Activated CD4-positive, alpha-beta memory T cell treated with anti-CD3 and anti-CD28 coated beads, Interleukin-2, amount 10 ng/mL, durations not matched to agents 7 days and 5 days (primary cell): Measurements from ENCODE around the gene SIGLEC7. TPM values are rescaled to one million over a fixed set of nuclear protein-coding genes. Genes with fewer than 3 reads are reported as not detected.

Experiments
- CTCF ChIA-PET: fragments of 350-600 bp; sonication (Branson Sonifier 250); formaldehyde crosslinking; loops from one replicate; lab custom pipeline; 2021; ENCODE audit warnings: antibody characterized with exemption, inconsistent platforms; lab: Charles Lee
- POLR2A ChIA-PET: fragments of 350-600 bp; sonication (Branson Sonifier 250); formaldehyde crosslinking; loops from one replicate; lab custom pipeline; 2021; ENCODE audit warnings: antibody characterized with exemption; lab: Charles Lee
- DNase-seq: peaks from one replicate; pipeline ENCODE4 v3.0.0-alpha.2; 2020
- H3K27ac Mint-ChIP-seq: one replicate; pipeline ENCODE4 v1.8.0; 2021; ENCODE audit warnings: mild to moderate bottlenecking, mixed read lengths
- H3K27me3 Mint-ChIP-seq: one replicate; pipeline ENCODE4 v1.8.0; 2021; ENCODE audit warnings: mixed read lengths
- H3K36me3 Mint-ChIP-seq: one replicate; pipeline ENCODE4 v1.8.0; 2021; ENCODE audit warnings: low read depth, mixed read lengths
- H3K4me1 Mint-ChIP-seq: one replicate; pipeline ENCODE4 v1.8.0; 2021; ENCODE audit warnings: mixed read lengths
- H3K4me3 Mint-ChIP-seq: one replicate; pipeline ENCODE4 v1.8.0; 2021; ENCODE audit warnings: mild to moderate bottlenecking, mixed read lengths
- H3K9me3 Mint-ChIP-seq: one replicate; pipeline ENCODE4 v1.8.0; 2021; ENCODE audit warnings: mixed read lengths
- total RNA-seq, 2 experiments: library from RNA; stranded (reverse); gene quantifications; one replicate each; pipeline ENCODE4 v1.2.3, GENCODE V29; 2021

SIGLEC7 gene
- total RNA-seq, 2 experiments from 2014 or later: not detected

- no peaks in the 10 kb centered on the region for H3K36me3 Mint-ChIP-seq
- H3K27me3 Mint-ChIP-seq: peaks cover 32% of the 10 kb centered on the region
- no peak for DNase-seq
- ChIA-PET CTCF (interaction anchor here (1.0 kb wide), 1 partner anchor 18 kb away, joined by 3 read pairs; no protein-coding TSS in a partner anchor), POLR2A (no interaction called here)
- H3K4me1 Mint-ChIP-seq: peaks cover 15% of the 10 kb centered on the region
- no peak overlapping the region for H3K4me3 Mint-ChIP-seq
- no peak overlapping the region for H3K27ac Mint-ChIP-seq
- H3K9me3 Mint-ChIP-seq: no peaks in the 10 kb centered on the region
Observed at GRCh38 chr19:51187395-51188226, 45.5 kb downstream of the SIGLEC7 start.

DNA sequence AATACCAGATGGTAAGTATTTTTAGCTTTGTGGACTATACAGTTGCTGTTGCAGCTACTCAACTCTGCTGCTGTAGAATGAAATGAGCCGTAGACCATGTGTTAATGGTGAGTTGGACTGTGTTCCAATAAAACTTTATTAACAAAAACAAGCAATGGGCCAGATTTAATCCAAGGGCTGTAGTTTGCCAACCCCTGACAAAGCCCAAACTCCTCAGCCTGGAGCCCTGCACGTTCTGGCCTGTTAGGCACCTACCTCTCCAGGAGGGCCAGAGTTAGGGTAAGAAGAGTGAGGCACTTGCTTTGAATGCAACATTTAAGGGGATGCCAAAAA lies 46.1 kb downstream of the SIGLEC7 start:
- DNase-seq: no peak
- Mint-ChIP-seq H3K27ac (no peak overlapping the region), H3K4me3 (no peak overlapping the region), H3K36me3 (no peaks in the 10 kb centered on the region), H3K27me3 (peaks cover 32% of the 10 kb centered on the region), H3K9me3 (no peaks in the 10 kb centered on the region), H3K4me1 (peaks cover 11% of the 10 kb centered on the region)
- ChIA-PET POLR2A (no interaction called here), CTCF (no interaction called here)

DNA sequence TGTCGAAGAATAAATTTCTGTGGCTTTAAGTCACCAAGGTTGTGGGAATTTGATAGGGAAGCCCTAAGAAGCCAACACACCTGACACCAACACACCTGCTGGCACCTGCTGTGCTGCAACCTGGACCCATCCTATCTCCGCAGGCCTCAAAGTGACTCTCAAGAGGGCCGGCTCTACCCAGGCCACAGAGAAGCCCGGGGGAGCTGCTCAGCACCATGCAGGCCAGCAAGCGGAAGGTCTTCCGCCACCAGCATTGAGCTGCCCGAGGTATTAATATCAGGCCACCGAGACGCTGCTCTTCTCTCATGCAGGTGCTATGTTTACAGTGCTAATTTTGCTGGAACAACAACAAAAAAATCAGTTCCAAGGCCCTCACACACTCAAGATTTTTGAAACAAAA lies 50.6 kb downstream of the SIGLEC7 start:
- no peak for DNase-seq
- Mint-ChIP-seq H3K4me3 (no peak overlapping the region), H3K4me1 (peaks cover 27% of the 10 kb centered on the region), H3K36me3 (no peaks in the 10 kb centered on the region), H3K27me3 (peaks cover 19% of the 10 kb centered on the region), H3K27ac (no peak overlapping the region), H3K9me3 (no peaks in the 10 kb centered on the region)
- CTCF ChIA-PET: interaction anchor here (1.6 kb wide), 1 partner anchor 67 kb away, joined by 7 read pairs; no protein-coding TSS in a partner anchor
- POLR2A ChIA-PET: no interaction called here

- POLR2A ChIA-PET: no interaction called here
- Mint-ChIP-seq H3K27me3 (peaks cover 20% of the 10 kb centered on the region), H3K36me3 (no peaks in the 10 kb centered on the region), H3K9me3 (no peaks in the 10 kb centered on the region), H3K27ac (no peak overlapping the region), H3K4me1 (peaks cover 27% of the 10 kb centered on the region), H3K4me3 (peak overlapping the region; percentile 14)
- no peak for DNase-seq
- CTCF ChIA-PET: interaction anchor here (0.8 to 1.3 kb wide), 2 partner anchors 36 to 213 kb away, joined by 3 read pairs; no protein-coding TSS in a partner anchor
Observed at GRCh38 chr19:51194527-51195315, 52.6 kb downstream of the SIGLEC7 start.

DNA sequence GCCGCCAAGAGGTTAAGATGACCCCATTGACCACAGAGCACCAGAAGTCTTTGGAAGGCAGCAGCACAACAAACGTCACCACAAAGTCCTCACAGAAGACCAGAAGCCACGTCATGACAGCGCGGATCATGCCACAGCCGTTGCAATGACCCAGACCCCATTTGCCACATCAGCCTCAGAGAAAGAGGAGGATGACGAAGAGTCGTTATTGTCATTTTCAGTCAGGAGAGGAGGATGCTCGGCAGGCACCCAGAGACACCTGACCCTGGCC lies 53.1 kb downstream of the SIGLEC7 start:
- peaks cover 25% of the 10 kb centered on the region for H3K27me3 Mint-ChIP-seq
- H3K4me3 Mint-ChIP-seq: no peak overlapping the region
- H3K4me1 Mint-ChIP-seq: peaks cover 27% of the 10 kb centered on the region
- POLR2A ChIA-PET: no interaction called here
- H3K9me3 Mint-ChIP-seq: no peaks in the 10 kb centered on the region
- no peaks in the 10 kb centered on the region for H3K36me3 Mint-ChIP-seq
- no peak for DNase-seq
- CTCF ChIA-PET: no interaction called here
- H3K27ac Mint-ChIP-seq: no peak overlapping the region

GRCh38 chr19:51195616-51196015 lies 53.5 kb downstream of the SIGLEC7 start:
- Mint-ChIP-seq H3K4me3 (no peak overlapping the region), H3K36me3 (no peaks in the 10 kb centered on the region), H3K27ac (no peak overlapping the region), H3K27me3 (peaks cover 29% of the 10 kb centered on the region), H3K9me3 (no peaks in the 10 kb centered on the region), H3K4me1 (peaks cover 27% of the 10 kb centered on the region)
- DNase-seq: no peak
- POLR2A ChIA-PET: no interaction called here
- CTCF ChIA-PET: interaction anchor here (1.5 kb wide), 1 partner anchor 63 kb away, joined by 5 read pairs; no protein-coding TSS in a partner anchor

GRCh38 chr19:51196181-51196580 lies 54.1 kb downstream of the SIGLEC7 start:
- no peaks in the 10 kb centered on the region for H3K9me3 Mint-ChIP-seq
- no peak overlapping the region for H3K27ac Mint-ChIP-seq
- no peak overlapping the region for H3K4me3 Mint-ChIP-seq
- H3K36me3 Mint-ChIP-seq: no peaks in the 10 kb centered on the region
- ChIA-PET CTCF (interaction anchor here (1.5 kb wide), 1 partner anchor 62 kb away, joined by 5 read pairs; no protein-coding TSS in a partner anchor), POLR2A (no interaction called here)
- H3K4me1 Mint-ChIP-seq: peaks cover 27% of the 10 kb centered on the region
- H3K27me3 Mint-ChIP-seq: peaks cover 30% of the 10 kb centered on the region
- DNase-seq: no peak

- POLR2A ChIA-PET: no interaction called here
- Mint-ChIP-seq H3K4me3 (no peak overlapping the region), H3K27ac (no peak overlapping the region), H3K4me1 (peaks cover 27% of the 10 kb centered on the region), H3K27me3 (peaks cover 34% of the 10 kb centered on the region), H3K9me3 (no peaks in the 10 kb centered on the region), H3K36me3 (no peaks in the 10 kb centered on the region)
- CTCF ChIA-PET: no interaction called here
- no peak for DNase-seq
Observed at GRCh38 chr19:51198641-51199040, 56.5 kb downstream of the SIGLEC7 start.

DNA sequence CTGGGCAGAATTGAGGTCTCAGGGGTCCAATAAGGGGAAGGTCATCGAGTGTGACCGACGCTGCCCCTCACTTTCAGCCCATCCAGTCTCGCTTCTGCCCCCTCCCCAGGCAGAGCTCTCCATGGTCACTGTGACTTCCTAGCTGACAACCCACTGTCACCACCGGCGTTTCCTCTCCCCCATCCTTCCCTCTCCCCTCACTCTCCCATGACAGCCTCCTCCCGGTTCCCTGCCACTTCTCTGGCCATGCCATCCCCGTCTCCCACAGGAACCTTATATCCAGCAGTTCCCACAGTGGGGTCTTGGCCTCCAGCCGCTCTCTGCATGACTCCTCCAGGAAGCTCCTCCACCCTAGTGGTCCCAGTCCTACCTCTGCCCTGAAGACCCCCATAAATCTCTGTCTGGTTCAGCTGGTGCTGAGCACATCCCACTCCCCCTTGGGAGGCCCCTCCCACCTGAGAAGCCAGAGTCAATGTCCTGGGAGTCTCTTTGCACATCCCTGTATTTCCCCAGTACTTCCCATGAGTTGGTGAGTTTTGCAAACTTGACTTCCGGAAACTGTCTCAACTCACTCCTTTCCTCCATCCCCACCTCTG lies 58.1 kb downstream of the SIGLEC7 start:
- H3K4me3 Mint-ChIP-seq: no peak overlapping the region
- ChIA-PET POLR2A (no interaction called here), CTCF (no interaction called here)

DNA sequence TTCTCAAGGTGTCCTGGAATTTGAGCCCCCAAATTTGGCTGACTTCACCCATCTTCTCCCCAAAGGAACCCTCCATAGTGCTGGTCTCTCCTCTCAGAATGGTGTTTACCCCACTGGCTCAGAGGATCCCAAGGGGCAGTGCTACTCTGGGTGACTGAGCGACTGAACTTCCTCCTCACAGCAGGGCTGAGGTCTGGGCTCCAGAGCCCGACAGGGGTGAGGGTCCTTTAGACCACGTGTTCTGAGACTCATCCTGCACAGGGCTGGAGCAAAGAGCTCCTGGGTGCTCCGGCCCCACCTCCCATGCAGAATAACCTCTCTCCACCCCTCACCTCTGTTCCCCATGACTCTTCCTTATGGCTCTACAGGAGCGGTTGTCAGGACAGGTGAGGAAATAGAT lies 59.6 kb downstream of the SIGLEC7 start:
- CTCF ChIA-PET: no interaction called here
- Mint-ChIP-seq H3K36me3 (no peaks in the 10 kb centered on the region), H3K27me3 (peaks cover 53% of the 10 kb centered on the region), H3K4me3 (no peak overlapping the region), H3K9me3 (no peaks in the 10 kb centered on the region), H3K27ac (no peak overlapping the region), H3K4me1 (peaks cover 3% of the 10 kb centered on the region)
- no peak for DNase-seq
- POLR2A ChIA-PET: no interaction called here

More for the DNA sequence above, 58.1 kb downstream of the SIGLEC7 start:
- peaks cover 18% of the 10 kb centered on the region for H3K4me1 Mint-ChIP-seq
- no peaks in the 10 kb centered on the region for H3K36me3 Mint-ChIP-seq
- no peaks in the 10 kb centered on the region for H3K9me3 Mint-ChIP-seq
- H3K27me3 Mint-ChIP-seq: peaks cover 42% of the 10 kb centered on the region
- no peak overlapping the region for H3K27ac Mint-ChIP-seq
- no peak for DNase-seq

Other genes with a start within 250 kb of the SIGLEC7 start
- gene KLK4, start 230.9 kb upstream of the SIGLEC7 start, total RNA-seq: not detected
- not detected for gene KLK5, start 189.3 kb upstream of the SIGLEC7 start, total RNA-seq
- not detected for gene KLK6, start 172.7 kb upstream of the SIGLEC7 start, total RNA-seq
- not detected for gene KLK7, start 158.4 kb upstream of the SIGLEC7 start, total RNA-seq
- gene KLK8, start 140.7 kb upstream of the SIGLEC7 start, total RNA-seq: not detected
- not detected for gene KLK10, start 122.6 kb upstream of the SIGLEC7 start, total RNA-seq
- gene KLK11, start 115.7 kb upstream of the SIGLEC7 start, total RNA-seq: not detected
- gene KLK12, start 107.3 kb upstream of the SIGLEC7 start, total RNA-seq: not detected
- not detected for gene KLK13, start 77.2 kb upstream of the SIGLEC7 start, total RNA-seq
- gene KLK14, start 59.4 kb upstream of the SIGLEC7 start, total RNA-seq: under 1 TPM in 1 of 2 experiments, not detected in 1; 0.20 TPM
- gene CTU1, start 33.9 kb upstream of the SIGLEC7 start, total RNA-seq: 1 to 10 TPM; 9.0 to 9.4 TPM
- gene SIGLEC9, start 17.4 kb upstream of the SIGLEC7 start, total RNA-seq: 1 to 10 TPM; 1.1 to 1.7 TPM
- gene CD33, start 82.8 kb downstream of the SIGLEC7 start, total RNA-seq: 10 to 100 TPM; 21.1 to 23.7 TPM
- gene SIGLECL1, start 108.8 kb downstream of the SIGLEC7 start, total RNA-seq: under 1 TPM in 1 of 2 experiments, not detected in 1; 0.18 TPM
- gene IGLON5, start 169.3 kb downstream of the SIGLEC7 start, total RNA-seq: under 1 TPM; 0.68 to 0.81 TPM
- 1 to 10 TPM; 2.3 to 2.5 TPM for gene VSIG10L, start 199.8 kb downstream of the SIGLEC7 start, total RNA-seq
- gene ETFB, start 224.1 kb downstream of the SIGLEC7 start, total RNA-seq: 100 to 1,000 TPM; 126 to 131 TPM
- 1 to 10 TPM; 6.4 to 8.2 TPM for gene CLDND2, start 226.7 kb downstream of the SIGLEC7 start, total RNA-seq
- gene NKG7, start 230.4 kb downstream of the SIGLEC7 start, total RNA-seq: 100 to 1,000 TPM; 417 to 428 TPM
- gene LIM2, start 245.7 kb downstream of the SIGLEC7 start, total RNA-seq: not detected
- gene C19orf84, start 248.3 kb downstream of the SIGLEC7 start, total RNA-seq: not detected